CD14-positive monocyte (primary cell): ENCODE results near the gene SEMA3G. TPM values are rescaled to one million over a fixed set of nuclear protein-coding genes. Genes with fewer than 3 reads are reported as not detected.

ENCODE experiments used
- DNase-seq, 3 donors: peaks; one replicate each; pipeline ENCODE4 v3.0.0-alpha.2; 2011 to 2022
- H2AFZ ChIP-seq: 2 replicates; pipeline ENCODE4 v1.6.0; 2012; ENCODE audit warnings: mild to moderate bottlenecking, low read depth, low read length, inconsistent platforms; ENCODE audit not compliant: insufficient read depth, poor library complexity, severe bottlenecking
- H3K27ac ChIP-seq, 2 donors: 1 replicate in 1 of 2; 2 replicates in 1 of 2; pipeline ENCODE4 v1.5.1; 2012 to 2013; ENCODE audit warnings: low read length in 2 of 2, control low read depth in 1 of 2, inconsistent platforms in 1 of 2, low read depth in 1 of 2, mild to moderate bottlenecking in 1 of 2
- H3K27me3 ChIP-seq, 2 donors: one replicate each; pipeline versions ENCODE4 v1.6.0 to v1.6.1; 2011 to 2013; ENCODE audit warnings: low read length in 2 of 2; ENCODE audit not compliant: control insufficient read depth in 2 of 2, insufficient read depth in 2 of 2
- H3K36me3 ChIP-seq, 2 donors: replicated peaks in 1 of 2; 1 replicate in 1 of 2; 2 replicates in 1 of 2; pipeline versions ENCODE4 v1.5.1 to v1.6.1; 2012 to 2013; ENCODE audit warnings: low read length in 2 of 2, control low read depth in 1 of 2, inconsistent platforms in 1 of 2, mild to moderate bottlenecking in 1 of 2; ENCODE audit not compliant: insufficient read depth in 2 of 2, control insufficient read depth in 1 of 2
- H3K4me1 ChIP-seq, 2 donors: 1 replicate in 1 of 2; 2 replicates in 1 of 2; pipeline versions ENCODE4 v1.5.1 to v1.6.1; 2012 to 2013; ENCODE audit warnings: low read length in 2 of 2, control low read depth in 1 of 2, inconsistent platforms in 1 of 2, mild to moderate bottlenecking in 1 of 2, moderate library complexity in 1 of 2; ENCODE audit not compliant: insufficient read depth in 2 of 2, control insufficient read depth in 1 of 2
- H3K4me2 ChIP-seq: replicated peaks from 2 replicates; pipeline ENCODE3; 2012; ENCODE audit warnings: low read length, moderate library complexity, mild to moderate bottlenecking; ENCODE audit not compliant: poor library complexity, severe bottlenecking; ENCODE audit errors: extremely low read depth
- H3K4me3 ChIP-seq, 3 experiments: fragments of 200-600 bp in 1 of 3; sonication (generic) in 1 of 3; replicated peaks in 1 of 3; 1 replicate in 2 of 3; 2 replicates in 1 of 3; pipeline ENCODE4 v1.5.1; 2011 to 2013; ENCODE audit warnings: low read length in 3 of 3, mild to moderate bottlenecking in 3 of 3, control low read depth in 2 of 3, low read depth in 2 of 3, inconsistent platforms in 1 of 3, moderate library complexity in 1 of 3
- H3K79me2 ChIP-seq: 2 replicates; pipeline ENCODE4 v1.6.0; 2012; ENCODE audit warnings: mild to moderate bottlenecking, control low read depth, inconsistent platforms, low read length, moderate library complexity; ENCODE audit not compliant: insufficient read depth
- H3K9ac ChIP-seq: 2 replicates; pipeline ENCODE4 v1.6.0; 2017; ENCODE audit warnings: low read length, mild to moderate bottlenecking; ENCODE audit not compliant: insufficient read depth, poor library complexity, severe bottlenecking
- H3K9me3 ChIP-seq, 2 donors: replicated peaks in 1 of 2; 1 replicate in 1 of 2; 2 replicates in 1 of 2; pipeline versions ENCODE4 v1.5.1 to v1.6.1; 2012 to 2013; ENCODE audit warnings: low read length in 2 of 2, control low read depth in 1 of 2; ENCODE audit not compliant: control insufficient read depth in 1 of 2, insufficient read depth in 1 of 2
- H4K20me1 ChIP-seq: 2 replicates; pipeline ENCODE4 v1.6.0; 2012; ENCODE audit warnings: mild to moderate bottlenecking, low read length, control low read depth, moderate library complexity; ENCODE audit not compliant: insufficient read depth
- H3K27ac Mint-ChIP-seq, 7 donors: one replicate each; pipeline ENCODE4 v1.8.0; 2020; ENCODE audit warnings: mild to moderate bottlenecking in 7 of 7, mixed read lengths in 7 of 7, moderate library complexity in 6 of 7, inconsistent platforms in 2 of 7
- H3K27me3 Mint-ChIP-seq, 3 donors: one replicate each; pipeline ENCODE4 v1.8.0; 2021 to 2022; ENCODE audit warnings: low read depth in 3 of 3, mild to moderate bottlenecking in 3 of 3, mixed read lengths in 3 of 3, moderate library complexity in 3 of 3, inconsistent platforms in 1 of 3
- H3K36me3 Mint-ChIP-seq, 2 donors: one replicate each; pipeline ENCODE4 v1.8.0; 2020; ENCODE audit warnings: mixed read lengths in 2 of 2, inconsistent platforms in 1 of 2, mild to moderate bottlenecking in 1 of 2
- H3K4me1 Mint-ChIP-seq: one replicate; pipeline ENCODE4 v1.8.0; 2020; ENCODE audit warnings: mild to moderate bottlenecking, mixed read lengths
- H3K4me3 Mint-ChIP-seq, 2 donors: one replicate each; pipeline ENCODE4 v1.8.0; 2020; ENCODE audit warnings: mild to moderate bottlenecking in 2 of 2, mixed read lengths in 2 of 2, moderate library complexity in 1 of 2
- H3K9me3 Mint-ChIP-seq, 7 donors: one replicate each; pipeline ENCODE4 v1.8.0; 2020 to 2022; ENCODE audit warnings: mixed read lengths in 7 of 7, mild to moderate bottlenecking in 6 of 7, moderate library complexity in 6 of 7, inconsistent platforms in 2 of 7
- whole genome bisulfite sequencing: methylation state at CpG from one replicate; pipeline ENCODE4 v1.1.5; 2013; ENCODE audit warnings: missing lambda C conversion rate; ENCODE audit not compliant: insufficient coverage; 5-methylcytosine and 5-hydroxymethylcytosine counted together
- intact Hi-C, 2 donors: fragments of 100-400 bp; cut with micrococcal nuclease; formaldehyde crosslinking; loops; one replicate each; pipeline versions ENCODE4 v1.15.0 to v1.15.1; 2023
- polyA plus RNA-seq, 3 donors: library from polyadenylated mRNA; depleted of rRNA in 1 of 3; unstranded in 2 of 3; stranded (reverse) in 1 of 3; fragments of 300-500 nt in 2 of 3; fragments of >200 nt in 1 of 3; fragmentation: Illumina TruSeq in 2 of 3; gene quantifications; 1 replicate in 2 of 3; 2 replicates in 1 of 3; pipeline ENCODE4 v1.2.3, GENCODE V29; 2012 to 2021
- TF ChIP-seq, protein P1 (sequence below): fragments of 200-600 bp; IDR thresholded peaks from one replicate; pipeline ENCODE4 v1.8.0; 2022; ENCODE audit warnings: antibody characterized with exemption, mild to moderate bottlenecking

Gene SEMA3G
- polyA plus RNA-seq, 3 donors, result 0.03 TPM; not detected in 2

DNA sequence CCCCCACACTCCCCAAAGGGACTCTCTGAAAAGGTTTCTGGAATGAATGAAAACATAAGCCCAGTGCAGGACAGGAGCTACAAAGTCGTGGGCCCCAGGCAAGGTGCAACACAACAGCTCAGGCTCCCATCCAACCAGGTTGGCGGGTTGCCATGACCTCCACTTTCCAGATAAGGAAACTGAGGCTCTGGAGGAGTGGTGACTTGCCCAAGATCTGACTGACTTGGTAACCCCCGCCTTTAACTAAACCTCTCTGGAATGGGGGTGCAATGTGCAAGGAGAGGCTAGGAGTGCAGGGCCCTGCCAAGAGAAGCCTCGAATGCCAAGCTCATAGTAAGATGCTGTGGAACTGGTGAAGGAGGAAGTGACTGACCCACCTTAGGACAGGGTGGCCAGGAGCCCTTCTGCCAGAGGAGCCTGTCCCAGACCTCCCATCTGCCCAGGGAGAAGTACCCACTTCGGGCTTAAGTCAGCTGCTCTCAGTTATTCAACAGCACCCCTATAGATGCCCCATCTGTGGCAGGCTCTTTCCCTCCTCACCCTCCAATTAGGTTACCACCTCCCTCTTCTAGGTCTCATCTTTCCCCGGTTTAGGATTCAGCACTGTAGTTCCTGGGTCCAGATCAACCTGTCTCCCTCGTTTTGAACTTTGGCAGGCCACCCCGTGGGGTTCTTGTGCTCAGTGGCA, 9.5 kb upstream of the SEMA3G start:
- Histone ChIP-seq H3K79me2 (peaks cover 33% of the 10 kb centered on the region), H3K27me3 (no peaks in the 10 kb centered on the region), H2AFZ (peak overlapping the region; percentile 97), H3K9ac (peak overlapping the region; percentile 85), H4K20me1 (peaks cover 16% of the 10 kb centered on the region), H3K27ac (peak overlapping the region in 1 of 2 donors; percentile 94), H3K36me3 (peaks cover 13 to 18% of the 10 kb centered on the region in 2 donors), H3K9me3 (no peaks in the 10 kb centered on the region), H3K4me1 (peaks cover 27 to 31% of the 10 kb centered on the region in 2 donors), H3K4me2 (peak overlapping the region; percentile 96), H3K4me3 (peak overlapping the region in 1 of 3 experiments; percentile 91)
- Mint-ChIP-seq H3K36me3 (peaks cover 15 to 23% of the 10 kb centered on the region in 2 donors), H3K4me1 (peaks cover 33% of the 10 kb centered on the region), H3K27me3 (peaks cover 0 to 3% (median 0%) of the 10 kb centered on the region in 3 donors), H3K9me3 (peaks cover 0 to 9% (median 3%) of the 10 kb centered on the region in 7 donors), H3K27ac (peak overlapping the region; percentile 80 to 94 (median 92)), H3K4me3 (peak overlapping the region; percentile 90 to 92)
- no peak for DNase-seq
- TF ChIP-seq, protein P1, sequence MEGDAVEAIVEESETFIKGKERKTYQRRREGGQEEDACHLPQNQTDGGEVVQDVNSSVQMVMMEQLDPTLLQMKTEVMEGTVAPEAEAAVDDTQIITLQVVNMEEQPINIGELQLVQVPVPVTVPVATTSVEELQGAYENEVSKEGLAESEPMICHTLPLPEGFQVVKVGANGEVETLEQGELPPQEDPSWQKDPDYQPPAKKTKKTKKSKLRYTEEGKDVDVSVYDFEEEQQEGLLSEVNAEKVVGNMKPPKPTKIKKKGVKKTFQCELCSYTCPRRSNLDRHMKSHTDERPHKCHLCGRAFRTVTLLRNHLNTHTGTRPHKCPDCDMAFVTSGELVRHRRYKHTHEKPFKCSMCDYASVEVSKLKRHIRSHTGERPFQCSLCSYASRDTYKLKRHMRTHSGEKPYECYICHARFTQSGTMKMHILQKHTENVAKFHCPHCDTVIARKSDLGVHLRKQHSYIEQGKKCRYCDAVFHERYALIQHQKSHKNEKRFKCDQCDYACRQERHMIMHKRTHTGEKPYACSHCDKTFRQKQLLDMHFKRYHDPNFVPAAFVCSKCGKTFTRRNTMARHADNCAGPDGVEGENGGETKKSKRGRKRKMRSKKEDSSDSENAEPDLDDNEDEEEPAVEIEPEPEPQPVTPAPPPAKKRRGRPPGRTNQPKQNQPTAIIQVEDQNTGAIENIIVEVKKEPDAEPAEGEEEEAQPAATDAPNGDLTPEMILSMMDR, result no peak
- intact Hi-C loops, result no loop called here
- WGBS, result 77% methylated on average over 6 of the region's 8 CpGs

DNA sequence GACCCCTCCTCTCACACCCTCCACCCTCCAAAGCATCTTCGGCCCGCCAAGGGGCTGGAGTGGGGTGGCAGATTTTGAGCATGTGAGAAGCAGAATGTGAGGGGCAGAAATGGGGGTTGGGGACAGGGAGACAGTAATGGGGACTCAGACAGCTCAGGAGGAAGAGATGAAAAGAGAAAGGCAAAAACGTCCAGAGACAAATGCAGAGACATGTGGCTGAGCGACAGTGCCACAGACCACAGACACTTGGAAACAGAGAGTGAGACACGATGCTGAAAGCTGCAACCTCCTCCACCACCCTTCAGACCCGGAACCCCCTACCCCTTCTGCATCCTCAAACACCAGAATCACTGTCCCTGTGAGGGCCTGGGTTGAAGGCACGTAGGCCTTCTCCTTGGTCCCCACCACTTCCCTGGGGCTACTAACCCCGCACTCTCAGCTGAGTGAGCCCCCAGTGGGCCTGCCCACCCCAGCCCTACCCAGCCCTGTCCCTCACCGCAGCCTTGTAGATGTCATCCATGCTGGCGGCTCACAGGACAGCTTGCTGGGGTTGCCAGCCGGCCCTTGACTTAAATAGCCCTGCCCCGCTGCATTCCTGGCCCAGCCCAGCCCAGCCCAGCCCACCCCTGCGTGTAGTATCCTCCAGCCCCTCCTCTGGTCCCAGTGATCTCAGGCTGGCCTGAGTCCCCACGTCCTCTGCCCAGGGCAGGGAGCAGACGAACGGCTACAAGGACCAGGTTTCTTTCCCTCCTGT, 8.8 kb upstream of the SEMA3G start, which contains the start of gene TNNC1:
Gene TNNC1, minus strand, starts transcription at position 546 of the 754 bp plus-strand sequence. Its CDS starts 26 bp downstream, at position 520.
- WGBS, result 76% methylated on average over 11 of the region's 16 CpGs
- DNase-seq, result no peak
- peak within 1 kb of the TSS; percentile 96 for H3K4me2 ChIP-seq
- H3K27me3 ChIP-seq, result no peaks in the 10 kb centered on the region
- TF ChIP-seq, protein P1, result no peak
- peak within 1 kb of the TSS; percentile 85 for H3K9ac ChIP-seq
- peak within 1 kb of the TSS; percentile 57 to 94 for H3K27ac ChIP-seq
- intact Hi-C loops, result no loop called here
- Mint-ChIP-seq H3K27ac (peak within 1 kb of the TSS; percentile 80 to 94 (median 92)), H3K9me3 (peaks cover 0 to 9% (median 3%) of the 10 kb centered on the region in 7 donors), H3K36me3 (peaks cover 7 to 17% of the 10 kb centered on the region in 2 donors), H3K4me3 (peak within 1 kb of the TSS; percentile 90 to 92), H3K27me3 (peaks cover 0 to 3% (median 0%) of the 10 kb centered on the region in 3 donors), H3K4me1 (peaks cover 33% of the 10 kb centered on the region)
- H3K4me3 ChIP-seq, result peak within 1 kb of the TSS; percentile 81 to 91 (median 89)
- H2AFZ ChIP-seq, result peak within 1 kb of the TSS; percentile 97
- peaks cover 27 to 31% of the 10 kb centered on the region in 2 donors for H3K4me1 ChIP-seq
- H3K36me3 ChIP-seq, result peaks cover 7 to 11% of the 10 kb centered on the region in 2 donors
- H4K20me1 ChIP-seq, result peaks cover 16% of the 10 kb centered on the region
- H3K79me2 ChIP-seq, result peaks cover 33% of the 10 kb centered on the region
- H3K9me3 ChIP-seq, result no peaks in the 10 kb centered on the region
